Measurements from ENCODE around the gene ABHD11.

DNA sequence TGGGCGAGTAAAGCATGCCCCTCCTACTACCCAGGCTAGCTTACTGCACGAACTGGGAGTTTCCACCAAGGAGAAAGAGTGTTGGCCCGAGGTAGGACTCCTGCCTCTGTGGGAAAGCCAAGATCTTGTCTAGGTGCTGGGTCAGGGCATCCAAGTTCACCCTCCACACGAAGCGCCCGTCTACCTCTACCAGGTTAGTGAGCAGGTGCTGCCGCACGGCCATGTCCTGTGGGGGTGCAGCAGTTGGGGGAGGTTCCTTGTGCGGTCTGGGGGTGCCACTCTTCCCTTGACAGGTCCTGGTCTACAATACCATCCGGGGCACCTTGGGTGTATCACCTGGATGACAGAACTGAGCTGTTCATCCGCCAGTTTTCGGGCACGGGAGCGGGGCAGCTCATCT lies 1.7 kb downstream of the ABHD11 start:
- TF ChIP-seq POLR2A (IDR thresholded peaks at IDR 0.05) (no peak), POLR2AphosphoS5 (IDR thresholded peaks at IDR 0.05) (no peak)
